Measurements from ENCODE around the gene GNA12. TPM values are rescaled to one million over a fixed set of nuclear protein-coding genes. Genes with fewer than 3 reads are reported as not detected.

Gene GNA12
- total and polyA plus RNA-seq, 9 of the 15 experiments (the other 6 are each of a cell fraction or from before 2014, with no cell fraction given) = 0.65 to 32.7 (median 9.6) TPM

DNA sequence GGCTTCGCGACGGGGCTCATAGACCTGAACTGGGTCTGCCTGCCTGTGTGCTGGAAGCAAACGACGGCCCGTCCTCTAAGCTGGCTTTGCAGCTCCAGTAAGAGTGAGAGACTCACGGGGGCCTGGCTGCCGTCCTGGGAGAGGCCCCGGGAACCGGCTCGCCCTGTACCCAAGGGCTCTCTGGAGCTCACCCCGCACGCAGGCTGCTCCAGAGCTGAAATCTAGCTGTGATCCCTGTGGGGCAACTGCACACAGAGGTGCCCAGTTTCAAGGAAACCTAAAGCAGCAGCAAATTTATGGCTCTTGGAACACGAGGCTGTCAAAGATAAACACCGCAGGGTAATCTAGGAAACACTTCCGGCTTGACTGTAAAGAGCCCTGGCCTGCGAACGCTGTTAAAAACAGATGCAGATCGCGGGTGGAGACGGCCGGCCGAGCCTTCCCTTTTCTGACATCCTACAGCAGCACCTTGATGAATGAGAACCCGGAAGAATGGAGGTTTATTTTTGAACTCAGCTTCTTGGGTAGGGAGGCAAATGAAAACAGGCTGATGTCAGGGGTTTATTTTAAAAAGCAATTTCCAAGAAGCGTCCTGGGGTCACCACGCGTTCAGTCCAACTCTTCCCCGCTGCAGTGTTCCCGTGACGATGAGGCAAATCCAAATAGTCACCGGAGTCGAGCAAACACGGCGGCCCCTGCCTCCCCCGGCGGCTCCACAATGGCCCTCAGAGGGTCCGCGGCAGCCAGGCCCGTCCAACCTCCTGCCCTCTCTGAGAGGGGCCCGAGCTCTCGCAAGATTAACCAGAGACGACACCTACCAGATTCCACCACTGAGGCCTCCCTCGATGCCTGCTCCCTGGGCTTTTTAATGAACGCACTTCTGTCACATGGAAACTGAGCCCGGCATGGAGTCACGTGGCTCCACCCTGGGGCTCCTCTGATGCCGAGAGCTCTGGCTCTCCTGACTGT is 126.5 kb downstream of the GNA12 start (continued):
- TF ChIP-seq, protein P1, sequence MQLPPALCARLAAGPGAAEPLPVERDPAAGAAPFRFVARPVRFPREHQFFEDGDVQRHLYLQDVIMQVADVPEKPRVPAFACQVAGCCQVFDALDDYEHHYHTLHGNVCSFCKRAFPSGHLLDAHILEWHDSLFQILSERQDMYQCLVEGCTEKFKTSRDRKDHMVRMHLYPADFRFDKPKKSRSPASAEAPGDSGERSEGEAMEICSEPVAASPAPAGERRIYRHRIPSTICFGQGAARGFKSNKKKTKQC (CRISPR knock-in tag; IDR thresholded peaks at IDR 0.05) = 0 out of 2 replicates have a peak, but pooled peaks have one; percentile 17
- TF ChIP-seq TCFL5 (CRISPR knock-in tag; conservative IDR thresholded peaks at IDR 0.05) (0 out of 2 replicates have a peak, but pooled peaks have one; percentile 7), TEAD1 (CRISPR knock-in tag; IDR thresholded peaks at IDR 0.05) (peak; percentile 63 to 72; a peak in 1 of 4 replicates), HDAC8 (tag; IDR thresholded peaks at IDR 0.05) (0 out of 2 replicates have a peak, but pooled peaks have one; percentile 68), ATF7 (IDR thresholded peaks at IDR 0.05) (peak; percentile 43; the same call in 1 of the 2 replicates), CC2D1A (IDR thresholded peaks at IDR 0.05) (peak; percentile 10; the same call in 1 of the 2 replicates), HDAC1 (IDR thresholded peaks at IDR 0.05) (peak in 1 of 2 experiments; percentile 78; a peak in 2 of 4 replicates), HMG20B (CRISPR knock-in tag; IDR thresholded peaks at IDR 0.05) (0 out of 2 replicates have a peak, but pooled peaks have one; percentile 34), NR2C2 (CRISPR knock-in tag; IDR thresholded peaks at IDR 0.05) (no peak), NR2C2 (tag; IDR thresholded peaks at IDR 0.05) (peak; percentile 93), ZBTB7A (IDR thresholded peaks at IDR 0.05; ENCODE audit: borderline replicate concordance, control insufficient read depth, low read depth, low read length) (peak; percentile 1; the same call in 1 of the 2 replicates), ASH1L (IDR thresholded peaks at IDR 0.05; ENCODE audit: borderline replicate concordance, low read depth, partially characterized antibody) (peak; percentile 39), TBL1XR1 (IDR thresholded peaks at IDR 0.05; ENCODE audit: low read length in 2 of 2) (peak in 1 of 2 experiments; percentile 76; a peak in 2 of 4 replicates), MTA3 (IDR thresholded peaks at IDR 0.05; ENCODE audit: borderline replicate concordance) (peak; percentile 69; the same call in 1 of the 2 replicates), RB1 (IDR thresholded peaks at IDR 0.05; ENCODE audit: low read depth) (no peak)
- TF ChIP-seq, protein P2, sequence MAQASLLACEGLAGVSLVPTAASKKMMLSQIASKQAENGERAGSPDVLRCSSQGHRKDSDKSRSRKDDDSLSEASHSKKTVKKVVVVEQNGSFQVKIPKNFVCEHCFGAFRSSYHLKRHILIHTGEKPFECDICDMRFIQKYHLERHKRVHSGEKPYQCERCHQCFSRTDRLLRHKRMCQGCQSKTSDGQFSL (CRISPR knock-in tag; IDR thresholded peaks at IDR 0.05) = no peak
- TF ChIP-seq, protein P2 (tag; IDR thresholded peaks at IDR 0.05) = 0 out of 4 replicates have a peak, but pooled peaks of 1 of the 2 experiments have one; percentile 12
- TF ChIP-seq, protein P3, sequence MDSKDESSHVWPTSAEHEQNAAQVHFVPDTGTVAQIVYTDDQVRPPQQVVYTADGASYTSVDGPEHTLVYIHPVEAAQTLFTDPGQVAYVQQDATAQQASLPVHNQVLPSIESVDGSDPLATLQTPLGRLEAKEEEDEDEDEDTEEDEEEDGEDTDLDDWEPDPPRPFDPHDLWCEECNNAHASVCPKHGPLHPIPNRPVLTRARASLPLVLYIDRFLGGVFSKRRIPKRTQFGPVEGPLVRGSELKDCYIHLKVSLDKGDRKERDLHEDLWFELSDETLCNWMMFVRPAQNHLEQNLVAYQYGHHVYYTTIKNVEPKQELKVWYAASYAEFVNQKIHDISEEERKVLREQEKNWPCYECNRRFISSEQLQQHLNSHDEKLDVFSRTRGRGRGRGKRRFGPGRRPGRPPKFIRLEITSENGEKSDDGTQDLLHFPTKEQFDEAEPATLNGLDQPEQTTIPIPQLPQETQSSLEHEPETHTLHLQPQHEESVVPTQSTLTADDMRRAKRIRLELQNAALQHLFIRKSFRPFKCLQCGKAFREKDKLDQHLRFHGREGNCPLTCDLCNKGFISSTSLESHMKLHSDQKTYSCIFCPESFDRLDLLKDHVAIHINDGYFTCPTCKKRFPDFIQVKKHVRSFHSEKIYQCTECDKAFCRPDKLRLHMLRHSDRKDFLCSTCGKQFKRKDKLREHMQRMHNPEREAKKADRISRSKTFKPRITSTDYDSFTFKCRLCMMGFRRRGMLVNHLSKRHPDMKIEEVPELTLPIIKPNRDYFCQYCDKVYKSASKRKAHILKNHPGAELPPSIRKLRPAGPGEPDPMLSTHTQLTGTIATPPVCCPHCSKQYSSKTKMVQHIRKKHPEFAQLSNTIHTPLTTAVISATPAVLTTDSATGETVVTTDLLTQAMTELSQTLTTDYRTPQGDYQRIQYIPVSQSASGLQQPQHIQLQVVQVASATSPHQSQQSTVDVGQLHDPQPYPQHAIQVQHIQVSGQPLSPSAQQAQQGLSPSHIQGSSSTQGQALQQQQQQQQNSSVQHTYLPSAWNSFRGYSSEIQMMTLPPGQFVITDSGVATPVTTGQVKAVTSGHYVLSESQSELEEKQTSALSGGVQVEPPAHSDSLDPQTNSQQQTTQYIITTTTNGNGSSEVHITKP (IDR thresholded peaks at IDR 0.05; ENCODE audit: partially characterized antibody) = peak; percentile 42
- TF ChIP-seq, protein P4, sequence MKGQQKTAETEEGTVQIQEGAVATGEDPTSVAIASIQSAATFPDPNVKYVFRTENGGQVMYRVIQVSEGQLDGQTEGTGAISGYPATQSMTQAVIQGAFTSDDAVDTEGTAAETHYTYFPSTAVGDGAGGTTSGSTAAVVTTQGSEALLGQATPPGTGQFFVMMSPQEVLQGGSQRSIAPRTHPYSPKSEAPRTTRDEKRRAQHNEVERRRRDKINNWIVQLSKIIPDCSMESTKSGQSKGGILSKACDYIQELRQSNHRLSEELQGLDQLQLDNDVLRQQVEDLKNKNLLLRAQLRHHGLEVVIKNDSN (CRISPR knock-in tag; IDR thresholded peaks at IDR 0.05) = peak; percentile 31; the same call in 1 of the 2 replicates

All from K562 (cell line).